GM19467 (cell line): ENCODE measurements around the gene TTLL8.

Experiments used
- ATAC-seq: cut with Tn5 transposase; IDR thresholded peaks from one replicate; pipeline ENCODE4 v1.9.1; 2021; ENCODE audit warnings: mild to moderate bottlenecking, moderate library complexity; ENCODE audit not compliant: unreplicated experiment

Gene TTLL8

DNA sequence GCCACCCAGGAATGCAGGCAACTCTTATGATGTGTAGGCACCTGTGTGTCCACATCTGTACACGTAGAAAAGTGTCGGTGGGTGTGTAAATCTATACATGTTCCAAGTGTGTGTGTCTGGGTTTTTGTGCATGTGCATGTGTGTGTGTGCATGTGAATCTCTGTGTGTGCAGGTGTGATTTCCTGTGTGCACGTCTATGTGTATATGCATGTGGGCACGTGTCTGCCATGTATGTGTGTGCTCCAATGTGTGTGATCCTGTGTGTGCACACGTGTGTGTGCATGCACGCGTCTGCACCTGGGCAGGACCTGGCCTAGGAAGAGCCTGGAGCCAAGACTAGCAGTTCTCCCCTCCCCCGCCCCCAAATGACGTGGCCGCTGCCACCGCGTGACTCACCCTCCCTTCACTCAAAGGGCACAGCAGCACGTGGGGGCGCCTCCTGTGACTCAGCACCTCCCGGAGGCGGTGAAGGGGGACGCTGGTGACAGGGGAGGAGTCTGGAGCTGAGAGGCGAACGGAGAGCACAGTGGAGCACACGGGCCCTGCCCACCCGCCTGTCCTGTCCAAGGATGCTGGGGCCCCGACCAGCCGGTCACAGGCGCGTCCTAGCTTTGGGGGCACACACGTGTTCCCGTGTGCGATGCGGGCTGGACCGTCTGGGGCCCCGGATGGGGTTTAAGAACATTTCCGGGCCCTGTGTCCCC lies 87.4 kb downstream of the TTLL8 start:
- peak; percentile 36 for ATAC-seq

DNA sequence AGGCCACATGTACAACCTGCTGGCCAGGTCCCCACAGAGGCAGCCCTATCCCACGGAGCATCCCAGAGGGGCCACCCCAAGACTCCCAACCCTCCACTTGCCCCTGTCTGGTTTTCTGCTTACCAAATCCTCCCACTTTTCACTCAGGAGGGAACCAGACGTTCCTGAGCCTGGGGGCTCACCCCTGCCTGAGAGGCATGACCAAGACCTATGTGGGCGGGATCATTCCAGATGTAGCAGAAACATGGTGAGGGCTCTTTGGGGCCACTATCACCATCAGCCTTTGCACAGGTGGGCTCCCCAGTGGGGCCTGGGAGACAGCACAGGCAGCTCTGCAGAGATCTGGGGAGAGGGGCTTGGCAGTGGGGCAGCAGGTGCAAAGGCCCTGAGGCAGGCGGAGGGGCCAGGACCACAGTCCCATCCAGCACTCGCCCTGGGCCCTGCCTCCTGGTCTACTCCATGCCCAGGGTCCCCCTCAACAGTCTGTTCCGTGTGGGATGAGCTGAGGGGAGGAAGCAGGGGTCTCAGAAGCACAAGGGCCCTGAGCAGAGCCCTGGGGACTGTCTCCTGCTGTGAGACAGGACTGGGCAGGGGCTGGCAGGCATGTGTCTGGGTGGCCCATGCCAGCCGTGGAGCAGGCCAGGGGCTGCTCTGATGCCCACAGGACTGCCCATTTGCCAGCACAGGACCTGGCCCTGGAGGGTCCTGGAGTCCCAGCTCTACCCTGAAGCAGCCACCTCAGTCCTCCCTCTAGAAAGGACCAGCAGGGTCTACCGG lies 88.2 kb downstream of the TTLL8 start:
- no peak for ATAC-seq

DNA sequence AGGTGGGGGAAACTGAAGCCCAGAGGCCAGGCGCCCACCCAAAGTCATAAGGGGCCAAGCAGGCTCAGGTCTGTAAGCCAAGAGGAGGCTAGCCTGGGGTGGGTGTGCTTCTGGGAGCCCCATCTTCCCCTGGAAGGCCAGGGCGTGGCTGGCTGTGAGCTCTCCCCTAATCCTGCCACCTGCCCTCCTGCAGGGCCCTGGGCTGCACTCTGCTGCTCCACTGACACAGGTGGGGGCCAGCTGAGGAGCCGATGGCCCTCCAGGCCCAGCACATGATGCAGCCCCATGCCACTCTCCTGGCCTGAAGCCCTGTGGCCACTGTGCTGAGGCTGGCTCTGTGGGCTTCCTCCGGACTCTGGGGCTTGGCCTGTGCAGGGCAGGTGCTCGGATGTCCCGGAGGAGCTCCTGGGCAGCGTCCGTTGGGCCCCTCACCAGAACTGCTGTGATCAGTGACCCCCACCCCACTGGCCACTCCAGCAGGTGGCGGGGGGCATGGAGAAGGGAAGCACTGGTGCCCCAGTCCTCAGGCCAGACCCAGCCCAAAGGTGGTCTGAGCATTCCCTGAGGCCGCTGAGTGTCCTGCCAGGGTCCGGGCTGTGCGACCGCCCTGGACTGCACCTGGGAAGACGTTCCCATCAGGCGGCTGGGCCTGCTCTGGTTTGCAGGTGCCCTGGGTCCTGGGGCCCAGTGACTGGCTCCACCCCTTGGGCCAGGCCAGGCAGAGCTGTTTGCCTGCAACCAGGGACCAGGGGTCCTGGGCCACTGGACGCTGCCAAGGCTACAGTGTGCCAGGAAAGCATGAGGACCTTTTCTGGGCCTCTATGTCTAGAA lies 89.1 kb downstream of the TTLL8 start:
- ATAC-seq, result no peak
